Type B pancreatic cell (in vitro differentiated cells): ENCODE data around the gene APOL6. TPM values are rescaled to one million over a fixed set of nuclear protein-coding genes. Genes with fewer than 3 reads are reported as not detected.
"Not testable (repeated sequence)": the region's sequence is repeated elsewhere in the genome, so short reads cannot be mapped to it uniquely, and the experiment has no call there.

Source experiments
- DNase-seq: peaks from one replicate; pipeline ENCODE4 v3.0.0; 2021; ENCODE audit warnings: mixed read lengths; ENCODE audit not compliant: unreplicated experiment; ENCODE audit errors: extremely low spot score
- H3K27ac Mint-ChIP-seq: 2 replicates; pipeline ENCODE4 v1.8.0; 2021; ENCODE audit warnings: mild to moderate bottlenecking, mixed read lengths
- H3K27me3 Mint-ChIP-seq: 2 replicates; pipeline ENCODE4 v1.8.0; 2021; ENCODE audit warnings: mixed read lengths
- H3K36me3 Mint-ChIP-seq: 2 replicates; pipeline ENCODE4 v1.8.0; 2021; ENCODE audit warnings: mixed read lengths
- H3K4me1 Mint-ChIP-seq: one replicate; pipeline ENCODE4 v1.8.0; 2021; ENCODE audit warnings: mixed read lengths; ENCODE audit not compliant: unreplicated experiment
- H3K4me3 Mint-ChIP-seq: 2 replicates; pipeline ENCODE4 v1.8.0; 2021; ENCODE audit warnings: mild to moderate bottlenecking, mixed read lengths
- H3K9me3 Mint-ChIP-seq: 2 replicates; pipeline ENCODE4 v1.8.0; 2021; ENCODE audit warnings: mixed read lengths
- total RNA-seq: library from RNA; stranded (reverse); gene quantifications from 2 replicates; pipeline ENCODE4 v1.2.1, GENCODE V29; 2021; ENCODE audit warnings: low replicate concordance
- TF ChIP-seq, protein P1 (sequence below): fragments of 200-600 bp; sonication (generic); conservative IDR thresholded peaks from 2 replicates; pipeline ENCODE4 v1.5.0; 2021; ENCODE audit warnings: antibody characterized with exemption, mild to moderate bottlenecking

Gene APOL6
- total RNA-seq, 1 donor from 2014 or later: 9.0 TPM

- H3K4me1 Mint-ChIP-seq: no peaks in the 10 kb centered on the region
- H3K9me3 Mint-ChIP-seq: no peaks in the 10 kb centered on the region
- peaks cover 19% of the 10 kb centered on the region for H3K27me3 Mint-ChIP-seq
- no peak for DNase-seq
- TF ChIP-seq, protein P1, sequence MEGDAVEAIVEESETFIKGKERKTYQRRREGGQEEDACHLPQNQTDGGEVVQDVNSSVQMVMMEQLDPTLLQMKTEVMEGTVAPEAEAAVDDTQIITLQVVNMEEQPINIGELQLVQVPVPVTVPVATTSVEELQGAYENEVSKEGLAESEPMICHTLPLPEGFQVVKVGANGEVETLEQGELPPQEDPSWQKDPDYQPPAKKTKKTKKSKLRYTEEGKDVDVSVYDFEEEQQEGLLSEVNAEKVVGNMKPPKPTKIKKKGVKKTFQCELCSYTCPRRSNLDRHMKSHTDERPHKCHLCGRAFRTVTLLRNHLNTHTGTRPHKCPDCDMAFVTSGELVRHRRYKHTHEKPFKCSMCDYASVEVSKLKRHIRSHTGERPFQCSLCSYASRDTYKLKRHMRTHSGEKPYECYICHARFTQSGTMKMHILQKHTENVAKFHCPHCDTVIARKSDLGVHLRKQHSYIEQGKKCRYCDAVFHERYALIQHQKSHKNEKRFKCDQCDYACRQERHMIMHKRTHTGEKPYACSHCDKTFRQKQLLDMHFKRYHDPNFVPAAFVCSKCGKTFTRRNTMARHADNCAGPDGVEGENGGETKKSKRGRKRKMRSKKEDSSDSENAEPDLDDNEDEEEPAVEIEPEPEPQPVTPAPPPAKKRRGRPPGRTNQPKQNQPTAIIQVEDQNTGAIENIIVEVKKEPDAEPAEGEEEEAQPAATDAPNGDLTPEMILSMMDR: no peak
- no peak overlapping the region for H3K27ac Mint-ChIP-seq
- H3K36me3 Mint-ChIP-seq: no peaks in the 10 kb centered on the region
- no peak overlapping the region for H3K4me3 Mint-ChIP-seq
These were observed 40.8 kb downstream of the APOL6 start for GRCh38 chr22:35688913-35689675.

GRCh38 chr22:35690001-35690400 lies 41.8 kb downstream of the APOL6 start:
- Mint-ChIP-seq H3K36me3 (no peaks in the 10 kb centered on the region), H3K9me3 (no peaks in the 10 kb centered on the region), H3K27ac (no peak overlapping the region), H3K4me3 (no peak overlapping the region), H3K4me1 (no peaks in the 10 kb centered on the region), H3K27me3 (peaks cover 19% of the 10 kb centered on the region)
- DNase-seq: no peak
- TF ChIP-seq, protein P1: no peak

- Mint-ChIP-seq H3K36me3 (no peaks in the 10 kb centered on the region), H3K27ac (no peak overlapping the region), H3K4me3 (no peak overlapping the region)
These were observed 47.0 kb downstream of the APOL6 start for GRCh38 chr22:35695202-35695601.

DNA sequence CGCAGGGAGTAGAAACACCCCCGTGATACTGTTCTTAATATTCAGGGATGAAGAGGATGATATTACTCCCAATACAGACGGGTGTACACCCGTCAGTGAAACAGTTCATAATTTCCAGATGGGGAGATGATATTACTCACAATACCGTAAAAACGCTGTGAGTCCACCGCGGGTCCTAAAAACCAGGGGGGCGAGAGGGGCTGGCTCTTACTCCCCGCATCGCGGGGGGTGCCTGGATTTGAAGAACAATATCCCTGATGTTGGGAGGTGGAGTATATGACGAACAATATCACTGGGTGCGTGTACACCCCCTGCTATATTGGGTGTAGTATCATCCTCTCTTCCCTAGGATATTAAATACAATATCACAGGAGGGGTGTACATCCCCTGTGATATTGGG lies 48.9 kb downstream of the APOL6 start:
- Mint-ChIP-seq H3K27ac (no peak overlapping the region), H3K27me3 (peaks cover 26% of the 10 kb centered on the region), H3K36me3 (no peaks in the 10 kb centered on the region), H3K4me3 (no peak overlapping the region), H3K4me1 (no peaks in the 10 kb centered on the region), H3K9me3 (no peaks in the 10 kb centered on the region)
- TF ChIP-seq, protein P1: no peak
- no peak for DNase-seq

More at GRCh38 chr22:35695202-35695601, 47.0 kb downstream of the APOL6 start:
- H3K4me1 Mint-ChIP-seq: no peaks in the 10 kb centered on the region
- H3K9me3 Mint-ChIP-seq: no peaks in the 10 kb centered on the region
- no peak for DNase-seq
- peaks cover 22% of the 10 kb centered on the region for H3K27me3 Mint-ChIP-seq
- TF ChIP-seq, protein P1: no peak

- peaks cover 18% of the 10 kb centered on the region for H3K27me3 Mint-ChIP-seq
- not testable (repeated sequence) for H3K36me3 Mint-ChIP-seq, DNase-seq, H3K4me3 Mint-ChIP-seq, H3K27ac Mint-ChIP-seq, H3K9me3 Mint-ChIP-seq, H3K4me1 Mint-ChIP-seq
These were observed 51.6 kb downstream of the APOL6 start for GRCh38 chr22:35699852-35700251.

GRCh38 chr22:35703861-35704584 lies 55.8 kb downstream of the APOL6 start:
- Mint-ChIP-seq H3K9me3 (no peaks in the 10 kb centered on the region), H3K27me3 (peaks cover 15% of the 10 kb centered on the region), H3K4me1 (no peaks in the 10 kb centered on the region), H3K4me3 (no peak overlapping the region), H3K36me3 (no peaks in the 10 kb centered on the region), H3K27ac (no peak overlapping the region)
- TF ChIP-seq, protein P1: no peak
- no peak for DNase-seq
